SK-N-SH (cell line): ENCODE measurements around the gene TASOR2. TPM values are rescaled to one million over a fixed set of nuclear protein-coding genes. Genes with fewer than 3 reads are reported as not detected.

Source experiments
- CTCF ChIA-PET: fragments of 300-600, 350-600 bp; formaldehyde crosslinking; extraction: SDS; loops from one replicate; lab custom pipeline; 2021; lab: Yijun Ruan, JAX
- POLR2A ChIA-PET: fragments of 350-600 bp; sonication (Branson Sonifier 250); formaldehyde crosslinking; extraction: SDS; loops from one replicate; lab custom pipeline; 2020; ENCODE audit warnings: antibody characterized with exemption, inconsistent platforms; lab: Yijun Ruan, JAX
- DNase-seq: peaks from one replicate; pipeline ENCODE4 v3.0.0; 2012
- H2AFZ ChIP-seq: fragments of 200-600 bp; sonication (generic); 2 replicates; pipeline ENCODE4 v1.8.1; 2016; ENCODE audit warnings: antibody characterized with exemption, mild to moderate bottlenecking, low read depth
- H3F3A ChIP-seq: fragments of 200-600 bp; sonication (generic); replicated peaks from 2 replicates; pipeline ENCODE3; 2016; ENCODE audit warnings: antibody characterized with exemption, mild to moderate bottlenecking; ENCODE audit not compliant: insufficient read depth
- H3K27ac ChIP-seq, 2 experiments: fragments of 200-500 bp in 1 of 2; fragments of 200-600 bp in 1 of 2; sonication (Bioruptor generic) in 1 of 2; sonication (generic), shearing (Covaris generic) in 1 of 2; 2 replicates each; pipeline versions ENCODE4 v1.5.1 to v1.6.1; 2014 to 2016; ENCODE audit warnings: low read depth in 2 of 2, inconsistent platforms in 1 of 2, low read length in 1 of 2, mild to moderate bottlenecking in 1 of 2, mixed read lengths in 1 of 2
- H3K27me3 ChIP-seq: fragments of 200-600 bp; sonication (generic), shearing (Covaris generic); 2 replicates; pipeline ENCODE4 v1.6.1; 2016; ENCODE audit warnings: mixed run types; ENCODE audit not compliant: insufficient read depth
- H3K36me3 ChIP-seq, 2 experiments: fragments of 200-500 bp in 1 of 2; fragments of 200-600 bp in 1 of 2; sonication (Bioruptor generic) in 1 of 2; sonication (generic) in 1 of 2; replicated peaks in 1 of 2; 2 replicates each; pipeline versions ENCODE3 to v1.5.1; 2014 to 2016; ENCODE audit warnings: low read length in 1 of 2, mild to moderate bottlenecking in 1 of 2; ENCODE audit not compliant: insufficient read depth in 2 of 2, control insufficient read depth in 1 of 2
- H3K4me1 ChIP-seq, 2 experiments: fragments of 200-500 bp in 1 of 2; fragments of 200-600 bp in 1 of 2; sonication (Bioruptor generic) in 1 of 2; sonication (generic), shearing (Covaris generic) in 1 of 2; 2 replicates each; pipeline versions ENCODE4 v1.5.1 to v1.6.1; 2014 to 2016; ENCODE audit warnings: low read depth in 1 of 2, low read length in 1 of 2, mixed run types in 1 of 2; ENCODE audit not compliant: insufficient read depth in 2 of 2, control insufficient read depth in 1 of 2
- H3K4me2 ChIP-seq: fragments of 200-600 bp; sonication (generic), shearing (Covaris generic); 2 replicates; pipeline ENCODE4 v1.6.1; 2017; ENCODE audit warnings: mixed run types
- H3K4me3 ChIP-seq, 2 experiments: fragments of 200-500 bp in 1 of 2; fragments of 200-600 bp in 1 of 2; sonication (Bioruptor generic) in 1 of 2; sonication (generic), shearing (Covaris generic) in 1 of 2; 2 replicates each; pipeline versions ENCODE4 v1.5.1 to v1.8.1; 2014 to 2016; ENCODE audit warnings: low read depth in 2 of 2, inconsistent platforms in 1 of 2, low read length in 1 of 2, mild to moderate bottlenecking in 1 of 2, mixed read lengths in 1 of 2, moderate library complexity in 1 of 2
- H3K79me2 ChIP-seq: fragments of 200-600 bp; sonication (generic); 2 replicates; pipeline ENCODE4 v1.8.1; 2017; ENCODE audit warnings: mild to moderate bottlenecking; ENCODE audit not compliant: insufficient read depth
- H3K9ac ChIP-seq: fragments of 200-600 bp; sonication (generic); 2 replicates; pipeline ENCODE4 v1.6.1; 2017; ENCODE audit warnings: mixed run types
- H3K9me2 ChIP-seq: fragments of 200-600 bp; sonication (generic); 2 replicates; pipeline ENCODE4 v1.6.1; 2017; ENCODE audit warnings: mixed run types
- H3K9me3 ChIP-seq: fragments of 200-600 bp; sonication (generic); 2 replicates; pipeline ENCODE4 v1.6.1; 2017; ENCODE audit warnings: mixed run types, mild to moderate bottlenecking, moderate library complexity
- H4K20me1 ChIP-seq: fragments of 200-600 bp; sonication (generic); 2 replicates; pipeline ENCODE4 v1.6.1; 2017; ENCODE audit warnings: mild to moderate bottlenecking, mixed run types; ENCODE audit not compliant: insufficient read depth
- EP300 ChIP-seq, 2 experiments: IDR thresholded peaks; 2 replicates each; pipeline versions ENCODE4 v1.4.0 to v1.6.1; 2012; ENCODE audit warnings: borderline replicate concordance in 1 of 2, low read depth in 1 of 2, low read length in 1 of 2
- FOXJ3 ChIP-seq: sonication (generic); formaldehyde crosslinking; IDR thresholded peaks from 2 replicates; pipeline ENCODE4 v1.5.1; 2020; ENCODE audit warnings: mild to moderate bottlenecking, missing genetic modification reagents
- FOXM1 ChIP-seq: IDR thresholded peaks from 2 replicates; pipeline ENCODE4 v1.4.0; 2012; ENCODE audit warnings: low read depth, mild to moderate bottlenecking
- GATA2 ChIP-seq: sonication (generic); formaldehyde crosslinking; IDR thresholded peaks from 2 replicates; pipeline ENCODE4 v1.5.0; 2020; ENCODE audit warnings: mild to moderate bottlenecking, missing genetic modification reagents
- JUND ChIP-seq: IDR thresholded peaks from 2 replicates; pipeline ENCODE4 v1.4.0; 2012
- MEF2A ChIP-seq: IDR thresholded peaks from 2 replicates; pipeline ENCODE4 v1.4.0; 2012; ENCODE audit warnings: low read depth, borderline replicate concordance
- MXI1 ChIP-seq: IDR thresholded peaks from 2 replicates; pipeline ENCODE4 v1.6.1; 2012; ENCODE audit warnings: mild to moderate bottlenecking, low read depth, low read length, improper control_type of control experiment
- POLR2AphosphoS5 ChIP-seq: IDR thresholded peaks from 2 replicates; pipeline ENCODE4 v1.6.1; 2012; ENCODE audit warnings: low read depth, low read length
- SMC3 ChIP-seq: IDR thresholded peaks from 2 replicates; pipeline ENCODE4 v1.6.1; 2012; ENCODE audit warnings: low read depth, low read length, improper control_type of control experiment
- TEAD4 ChIP-seq: IDR thresholded peaks from 2 replicates; pipeline ENCODE4 v1.4.0; 2012; ENCODE audit warnings: mild to moderate bottlenecking, borderline replicate concordance; ENCODE audit not compliant: insufficient read depth
- WGBS: methylation state at CpG from one replicate; pipeline ENCODE4 v1.1.6; 2017; ENCODE audit warnings: low lambda C conversion rate; 5-methylcytosine and 5-hydroxymethylcytosine counted together
- polyA plus RNA-seq, 3 experiments: library from polyadenylated mRNA; depleted of rRNA; stranded (reverse); fragments of >200 nt; gene quantifications; 2 replicates each; pipeline ENCODE4 v1.2.3, GENCODE V29; 2012
- TF ChIP-seq, protein P1 (sequence below): IDR thresholded peaks from 2 replicates; pipeline ENCODE4 v1.4.0; 2012; ENCODE audit warnings: low read depth, borderline replicate concordance
- TF ChIP-seq, protein P2 (sequence below): fragments of 150-350 bp; IDR thresholded peaks from 2 replicates; pipeline ENCODE4 v1.6.1; 2016; ENCODE audit warnings: mild to moderate bottlenecking, low read depth, low read length

The TASOR2 gene
- polyA plus RNA-seq, 1 of the 3 experiments (the other 2 are of a cell fraction) = 21.2 TPM

DNA sequence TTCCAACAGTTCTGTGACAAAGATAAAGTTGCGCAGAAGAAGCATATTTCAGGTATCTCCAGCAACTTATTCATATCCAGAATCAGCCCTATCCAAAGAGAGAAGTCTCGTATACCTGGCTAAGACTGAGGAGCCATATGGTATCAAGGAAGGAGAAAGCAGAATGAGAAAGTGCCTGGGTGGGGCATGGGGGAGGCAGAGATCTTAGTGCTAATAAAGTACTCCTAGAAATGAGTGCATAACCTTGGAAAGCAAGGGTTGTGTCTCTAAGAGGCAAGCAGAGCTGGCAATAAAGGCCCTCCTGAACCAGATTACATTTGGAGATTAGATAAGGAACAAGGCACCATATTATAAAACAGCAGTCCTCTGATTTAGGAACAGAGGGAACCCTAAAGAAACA, 12.7 kb downstream of the TASOR2 start:
- peaks cover 51% of the 10 kb centered on the region for H4K20me1 ChIP-seq
- H3K36me3 ChIP-seq = peaks cover 0 to 7% of the 10 kb centered on the region in 2 experiments
- DNase-seq = no peak
- H3K27ac ChIP-seq = no peak overlapping the region
- no peaks in the 10 kb centered on the region; the same call in 1 of the 2 replicates for H3K9me3 ChIP-seq
- ChIA-PET CTCF (interaction anchor here (1.0 kb wide), 1 partner anchor 77 kb away, joined by 3 read pairs; no protein-coding TSS in a partner anchor), POLR2A (no interaction called here)
- H3K4me1 ChIP-seq = peaks cover 0 to 16% of the 10 kb centered on the region in 2 experiments; a peak in 2 of 4 replicates
- no peak overlapping the region for H3K4me2 ChIP-seq
- no peak overlapping the region for H2AFZ ChIP-seq
- no peaks in the 10 kb centered on the region for H3K9me2 ChIP-seq
- 93% methylated on average over 2 of the region's 2 CpGs for WGBS
- H3K4me3 ChIP-seq = no peak overlapping the region
- no peak overlapping the region for H3K9ac ChIP-seq
- TF ChIP-seq, protein P1, sequence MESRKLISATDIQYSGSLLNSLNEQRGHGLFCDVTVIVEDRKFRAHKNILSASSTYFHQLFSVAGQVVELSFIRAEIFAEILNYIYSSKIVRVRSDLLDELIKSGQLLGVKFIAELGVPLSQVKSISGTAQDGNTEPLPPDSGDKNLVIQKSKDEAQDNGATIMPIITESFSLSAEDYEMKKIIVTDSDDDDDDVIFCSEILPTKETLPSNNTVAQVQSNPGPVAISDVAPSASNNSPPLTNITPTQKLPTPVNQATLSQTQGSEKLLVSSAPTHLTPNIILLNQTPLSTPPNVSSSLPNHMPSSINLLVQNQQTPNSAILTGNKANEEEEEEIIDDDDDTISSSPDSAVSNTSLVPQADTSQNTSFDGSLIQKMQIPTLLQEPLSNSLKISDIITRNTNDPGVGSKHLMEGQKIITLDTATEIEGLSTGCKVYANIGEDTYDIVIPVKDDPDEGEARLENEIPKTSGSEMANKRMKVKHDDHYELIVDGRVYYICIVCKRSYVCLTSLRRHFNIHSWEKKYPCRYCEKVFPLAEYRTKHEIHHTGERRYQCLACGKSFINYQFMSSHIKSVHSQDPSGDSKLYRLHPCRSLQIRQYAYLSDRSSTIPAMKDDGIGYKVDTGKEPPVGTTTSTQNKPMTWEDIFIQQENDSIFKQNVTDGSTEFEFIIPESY = no peak
- TF ChIP-seq JUND (no peak), FOXJ3 (no peak), POLR2AphosphoS5 (no peak), TEAD4 (no peak), FOXM1 (no peak), MXI1 (no peak), EP300 (IDR thresholded peaks at IDR 0.05; ENCODE audit: borderline replicate concordance in 1 of 2, low read depth in 1 of 2, low read length in 1 of 2) (no peak), MEF2A (no peak), SMC3 (no peak)
- TF ChIP-seq, protein P2, sequence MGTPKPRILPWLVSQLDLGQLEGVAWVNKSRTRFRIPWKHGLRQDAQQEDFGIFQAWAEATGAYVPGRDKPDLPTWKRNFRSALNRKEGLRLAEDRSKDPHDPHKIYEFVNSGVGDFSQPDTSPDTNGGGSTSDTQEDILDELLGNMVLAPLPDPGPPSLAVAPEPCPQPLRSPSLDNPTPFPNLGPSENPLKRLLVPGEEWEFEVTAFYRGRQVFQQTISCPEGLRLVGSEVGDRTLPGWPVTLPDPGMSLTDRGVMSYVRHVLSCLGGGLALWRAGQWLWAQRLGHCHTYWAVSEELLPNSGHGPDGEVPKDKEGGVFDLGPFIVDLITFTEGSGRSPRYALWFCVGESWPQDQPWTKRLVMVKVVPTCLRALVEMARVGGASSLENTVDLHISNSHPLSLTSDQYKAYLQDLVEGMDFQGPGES = no peak
- TF ChIP-seq, all 33 proteins: peak for 0
- Histone ChIP-seq H3K27me3 (no peaks in the 10 kb centered on the region), H3F3A (no peaks in the 10 kb centered on the region), H3K79me2 (peaks cover 100% of the 10 kb centered on the region)

DNA sequence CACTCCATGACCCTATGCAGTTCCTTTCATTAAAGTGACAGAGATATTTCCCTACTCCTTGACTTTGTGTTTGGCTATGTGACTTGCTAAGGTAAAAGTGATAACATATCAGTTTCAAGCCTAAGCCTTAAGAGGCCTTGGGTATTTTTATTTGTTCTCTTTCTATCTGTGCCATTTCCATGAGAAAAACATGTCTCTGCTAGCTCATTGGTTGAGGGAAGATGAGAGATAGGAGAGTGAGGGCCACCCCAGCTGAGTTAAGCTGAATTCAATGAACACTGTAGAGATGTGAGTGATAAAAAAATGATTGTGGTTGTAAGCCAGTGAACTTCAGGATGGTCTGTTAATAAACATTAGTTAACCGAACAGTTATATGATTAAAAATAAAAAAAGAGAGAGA, 13.4 kb downstream of the TASOR2 start:
- H3K4me1 ChIP-seq = peaks cover 0 to 12% of the 10 kb centered on the region in 2 experiments; a peak in 2 of 4 replicates
- H3K9ac ChIP-seq = no peak overlapping the region
- ChIA-PET CTCF (no interaction called here), POLR2A (no interaction called here)
- 100% methylated on average over 1 of the region's 1 CpG for WGBS
- H3K9me3 ChIP-seq = no peaks in the 10 kb centered on the region; the same call in 1 of the 2 replicates
- no peak overlapping the region for H3K4me2 ChIP-seq
- H3K9me2 ChIP-seq = no peaks in the 10 kb centered on the region
- no peak overlapping the region for H3K27ac ChIP-seq
- H3K79me2 ChIP-seq = peaks cover 100% of the 10 kb centered on the region
- H3K27me3 ChIP-seq = no peaks in the 10 kb centered on the region
- peak; percentile 15 for DNase-seq
- TF ChIP-seq EP300 (IDR thresholded peaks at IDR 0.05; ENCODE audit: borderline replicate concordance in 1 of 2, low read depth in 1 of 2, low read length in 1 of 2) = no peak
- peak; percentile 14; the same call in 1 of the 2 replicates for TF ChIP-seq GATA2 (CRISPR knock-in tag)
- no peak overlapping the region for H2AFZ ChIP-seq
- no peaks in the 10 kb centered on the region for H3F3A ChIP-seq
- peaks cover 51% of the 10 kb centered on the region for H4K20me1 ChIP-seq
- peaks cover 0 to 7% of the 10 kb centered on the region in 2 experiments for H3K36me3 ChIP-seq
- no peak overlapping the region for H3K4me3 ChIP-seq
